Amniotic stem cell (primary cell): ENCODE data around the gene HIF3A.
"Not testable (repeated sequence)": the region's sequence is repeated elsewhere in the genome, so short reads cannot be mapped to it uniquely, and the experiment has no call there.

ENCODE experiments used
- DNase-seq: peaks from one replicate; lab custom pipeline; 2025; lab: John Stamatoyannopoulos, UW

The HIF3A gene

DNA sequence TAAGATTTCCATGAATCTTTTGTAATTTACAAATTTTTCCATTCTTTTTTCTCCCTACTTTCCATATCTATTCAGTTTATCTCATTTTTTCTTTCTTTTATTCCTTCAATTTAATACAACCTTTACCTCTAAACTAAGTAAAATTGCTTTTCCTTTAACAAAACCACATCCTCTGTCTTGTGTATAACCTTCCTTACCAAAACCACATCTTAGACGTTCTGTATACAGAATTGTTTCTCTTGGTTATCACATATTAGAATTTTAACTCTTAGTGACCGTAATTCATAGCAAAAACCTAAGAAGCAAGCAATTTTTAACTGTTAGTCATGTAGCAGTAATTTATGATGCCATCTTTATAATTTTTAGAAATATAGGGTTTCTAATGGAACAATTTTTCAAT, 65.1 kb downstream of the HIF3A start:
- no peak for DNase-seq

- no peak for DNase-seq
Measured at GRCh38 chr19:46364359-46364758, 67.5 kb downstream of the HIF3A start.

DNA sequence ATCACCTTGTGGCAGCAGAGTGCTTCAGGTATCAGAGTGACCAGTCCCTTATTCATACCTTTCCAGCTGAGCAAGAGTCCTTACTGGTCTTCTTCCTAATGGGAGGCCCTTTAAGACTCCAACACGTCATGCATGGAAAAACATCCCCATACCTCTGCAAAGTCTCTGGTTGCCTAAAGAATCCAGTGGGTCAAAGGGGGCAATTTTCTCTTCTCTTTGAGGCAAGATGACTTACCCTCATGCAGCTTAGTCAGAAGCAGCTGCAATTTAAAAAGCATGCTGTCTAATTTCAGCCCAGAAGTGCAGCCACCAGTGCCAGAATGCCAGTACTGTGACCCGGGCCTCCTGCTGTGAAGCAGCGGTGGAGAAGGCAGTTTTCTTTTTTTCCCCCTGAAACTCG, 68.7 kb downstream of the HIF3A start:
- DNase-seq = no peak

- DNase-seq = no peak
Measured at GRCh38 chr19:46366620-46367292, 69.9 kb downstream of the HIF3A start.

DNA sequence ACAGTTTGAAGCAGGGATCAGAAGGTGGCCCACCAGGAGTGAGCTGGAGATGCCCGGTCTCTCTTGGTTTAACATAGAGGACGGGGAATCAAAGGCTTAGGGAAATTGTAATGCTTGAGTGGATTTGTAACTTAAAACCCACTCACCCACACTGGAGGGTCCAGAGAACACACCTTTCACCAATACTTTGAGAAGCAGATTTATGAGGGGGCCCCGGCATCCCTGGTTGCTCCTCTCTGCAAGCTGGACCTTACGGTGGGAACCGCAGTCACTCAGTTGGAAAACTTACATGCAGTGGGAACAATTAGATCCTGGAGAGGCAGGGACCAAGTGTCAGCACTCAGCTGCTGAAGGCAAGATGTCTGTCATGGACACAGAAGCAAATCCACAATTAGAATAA, 70.6 kb downstream of the HIF3A start:
- no peak for DNase-seq

DNA sequence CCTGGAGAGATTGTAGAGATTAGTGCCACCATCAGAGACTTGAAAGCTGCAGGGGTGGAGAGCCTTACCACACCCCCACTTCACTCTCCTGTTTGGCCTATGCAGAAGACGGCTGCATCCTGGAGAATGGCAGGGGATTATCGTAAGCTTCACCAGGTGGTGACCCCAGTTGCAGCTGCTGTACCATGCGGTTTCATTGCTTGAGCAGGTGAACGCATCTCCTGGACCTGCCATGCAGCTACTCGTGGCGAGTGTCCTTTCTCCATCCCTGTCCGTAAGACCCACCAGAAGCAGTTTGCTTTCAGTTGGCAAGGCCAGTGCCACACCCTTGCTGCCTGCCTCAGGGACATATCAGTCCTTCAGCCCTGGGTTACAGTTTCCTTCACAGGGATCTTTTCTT, 71.3 kb downstream of the HIF3A start:
- DNase-seq = no peak

DNA sequence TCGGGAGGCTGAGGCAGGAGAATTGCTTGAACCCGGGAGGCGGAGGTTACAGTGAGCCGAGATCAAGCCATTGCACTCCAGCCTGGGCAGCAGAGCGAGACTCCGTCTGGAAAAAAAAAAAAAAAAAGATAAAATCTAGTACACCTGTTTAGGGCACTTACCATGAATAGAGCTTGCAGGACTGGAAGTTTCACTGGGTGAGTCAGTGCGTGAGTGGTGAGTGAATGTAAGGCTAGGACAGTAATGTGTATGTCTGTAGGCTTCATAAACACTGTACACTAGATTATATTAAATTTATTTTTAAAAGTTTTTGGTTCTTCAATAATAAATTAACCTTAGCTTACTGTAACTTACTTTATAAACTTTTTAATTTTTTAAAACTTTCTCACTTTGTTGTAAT, 73.0 kb downstream of the HIF3A start:
- no peak for DNase-seq

GRCh38 chr19:46371371-46371901, 74.6 kb downstream of the HIF3A start:
- DNase-seq = no peak

- peak; percentile 15 for DNase-seq
Measured at GRCh38 chr19:46372901-46373490, 76.2 kb downstream of the HIF3A start.

GRCh38 chr19:46373491-46374359, 76.9 kb downstream of the HIF3A start:
- peak; percentile 23 for DNase-seq

DNA sequence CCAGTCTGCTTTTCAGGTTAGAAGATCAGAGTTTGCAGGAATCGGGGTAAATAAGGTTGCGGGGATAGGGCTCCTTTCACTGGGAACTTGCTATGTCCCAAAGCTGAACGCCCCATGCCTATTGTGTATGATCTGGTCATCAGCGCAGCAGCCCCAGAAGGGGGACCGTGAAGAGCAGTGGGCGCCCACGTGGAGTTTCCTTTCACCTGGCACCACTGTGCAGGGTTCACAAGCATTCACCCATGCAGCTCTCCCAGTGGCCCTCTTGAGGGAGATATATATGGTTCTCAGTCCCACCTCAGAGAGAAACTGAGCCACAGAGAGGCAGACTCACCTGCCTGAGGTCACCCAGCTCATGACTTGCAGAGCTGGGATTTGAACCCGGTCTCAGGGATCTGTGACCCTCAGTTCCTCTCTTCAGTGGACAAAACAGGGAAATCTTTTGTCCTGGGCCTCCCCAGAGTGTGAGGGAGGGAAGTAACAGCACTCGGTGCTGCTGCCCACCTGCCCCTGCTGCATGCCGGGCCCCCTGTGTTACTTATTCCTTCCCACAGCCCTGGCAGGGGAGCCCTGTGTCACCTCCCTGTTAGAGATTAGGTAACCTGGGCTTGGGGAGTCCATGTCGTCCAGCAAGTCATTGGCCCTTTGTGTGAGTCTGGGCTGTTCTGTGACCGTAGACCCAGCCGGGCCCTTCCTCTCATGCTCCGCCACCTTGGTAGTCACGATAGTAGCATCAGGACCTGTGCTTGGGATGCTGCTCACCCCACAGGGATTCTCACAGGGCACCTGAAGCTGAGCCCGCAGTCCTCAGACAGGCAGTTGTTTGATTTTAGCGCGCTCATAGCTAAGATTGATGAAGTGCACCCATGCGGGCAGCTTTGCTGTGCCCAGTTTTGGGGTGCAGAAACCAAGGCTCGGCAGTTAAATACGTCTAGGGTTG, 78.0 kb downstream of the HIF3A start:
- no peak for DNase-seq

DNA sequence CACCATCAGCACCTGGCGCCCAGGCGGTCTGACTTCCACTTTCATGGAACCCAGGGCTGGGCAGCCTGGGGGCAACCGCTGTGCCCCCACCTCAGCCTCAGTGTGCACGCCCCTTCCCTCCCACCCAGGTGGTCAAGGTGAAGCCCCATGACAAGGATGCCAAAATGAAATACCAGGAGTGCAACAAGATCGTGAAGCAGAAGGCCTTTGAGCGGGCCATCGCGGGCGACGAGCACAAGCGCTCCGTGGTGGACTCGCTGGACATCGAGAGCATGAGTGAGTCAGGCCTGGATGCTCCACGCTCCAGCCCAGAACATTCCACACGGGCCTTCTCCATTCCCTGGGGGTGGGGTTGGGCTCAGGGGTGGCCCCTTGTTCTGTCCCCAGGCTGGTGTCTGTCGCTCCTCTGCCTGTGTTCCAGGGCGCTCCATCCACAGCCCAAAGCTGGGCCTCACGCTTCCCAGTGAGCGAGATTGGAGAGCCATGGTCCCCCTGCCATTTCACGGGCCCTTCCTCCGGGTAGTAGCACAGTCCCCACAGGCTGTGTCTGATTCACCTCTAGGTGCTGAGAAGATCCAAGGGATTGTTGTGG, 78.7 kb downstream of the HIF3A start:
- DNase-seq = not testable (repeated sequence)

- no peak for DNase-seq
Measured at GRCh38 chr19:46376241-46377153, 79.7 kb downstream of the HIF3A start.

DNA sequence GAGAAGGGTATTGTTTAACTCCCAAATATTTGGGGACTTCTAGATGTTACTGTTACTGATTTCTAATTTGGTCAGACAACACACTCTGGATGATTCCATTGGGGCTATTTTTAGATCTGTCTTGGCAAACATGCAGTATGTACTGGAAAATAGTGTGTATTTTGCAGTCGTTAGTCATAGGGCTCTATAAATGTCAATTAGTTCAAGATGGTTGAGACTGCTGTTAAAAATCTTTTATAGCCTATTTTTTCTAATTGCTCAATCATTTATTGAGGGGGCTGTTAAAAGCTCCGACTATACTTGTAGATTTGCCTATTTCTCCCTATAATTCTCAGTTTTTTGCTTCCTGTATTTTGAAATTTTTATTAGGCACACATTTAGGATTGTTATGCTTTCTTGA, 81.4 kb downstream of the HIF3A start:
- peak; percentile 62 for DNase-seq

GRCh38 chr19:46380690-46381089, 83.8 kb downstream of the HIF3A start:
- no peak for DNase-seq

DNA sequence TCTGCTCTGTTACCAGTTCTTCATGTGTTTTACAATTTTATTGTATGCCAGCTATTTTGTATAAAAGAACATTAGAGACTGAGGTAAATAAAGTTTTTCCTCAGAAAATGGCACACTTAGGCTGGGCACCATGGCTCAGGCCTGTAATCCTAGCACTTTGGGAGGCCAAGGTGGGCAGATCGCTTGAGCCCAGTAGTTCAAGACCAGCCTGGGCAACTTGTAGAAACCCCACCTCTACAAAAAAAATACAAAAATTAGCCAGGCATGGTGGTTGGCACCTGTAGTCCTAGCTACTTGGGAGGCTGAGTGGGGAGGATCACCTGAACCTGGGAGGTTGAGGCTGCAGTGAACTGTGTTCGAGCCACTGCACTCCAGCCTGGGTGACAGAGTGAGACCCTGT, 84.5 kb downstream of the HIF3A start:
- DNase-seq = no peak

DNA sequence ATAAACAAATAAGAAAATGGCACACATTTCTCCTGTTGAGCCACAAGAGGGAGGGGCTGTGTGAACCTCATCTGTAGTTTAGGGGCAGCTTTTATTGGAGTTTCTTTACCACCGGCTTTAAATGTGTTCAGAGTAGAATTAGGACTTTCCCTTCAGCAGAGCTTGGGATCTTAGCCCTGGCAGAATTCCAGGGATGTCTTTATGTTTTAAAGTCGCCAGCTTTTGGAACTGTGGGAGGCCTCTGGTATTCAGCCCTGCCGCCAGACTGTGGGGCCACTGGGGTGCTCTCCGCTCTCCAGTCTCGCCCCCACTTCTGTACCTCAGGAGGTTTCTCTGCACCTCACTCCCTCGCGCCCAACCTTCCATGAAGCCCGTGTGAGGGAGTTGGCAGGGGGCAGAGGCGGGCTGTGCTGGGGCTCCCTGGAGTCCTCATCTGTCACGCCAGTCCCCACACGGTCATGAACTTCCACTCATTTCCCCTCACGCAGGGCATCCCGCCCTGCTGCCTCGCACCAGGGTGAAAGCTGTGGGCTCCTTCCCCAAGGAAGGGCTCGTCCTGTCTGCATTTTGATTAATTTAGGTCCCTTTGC, 85.0 kb downstream of the HIF3A start:
- no peak for DNase-seq

DNA sequence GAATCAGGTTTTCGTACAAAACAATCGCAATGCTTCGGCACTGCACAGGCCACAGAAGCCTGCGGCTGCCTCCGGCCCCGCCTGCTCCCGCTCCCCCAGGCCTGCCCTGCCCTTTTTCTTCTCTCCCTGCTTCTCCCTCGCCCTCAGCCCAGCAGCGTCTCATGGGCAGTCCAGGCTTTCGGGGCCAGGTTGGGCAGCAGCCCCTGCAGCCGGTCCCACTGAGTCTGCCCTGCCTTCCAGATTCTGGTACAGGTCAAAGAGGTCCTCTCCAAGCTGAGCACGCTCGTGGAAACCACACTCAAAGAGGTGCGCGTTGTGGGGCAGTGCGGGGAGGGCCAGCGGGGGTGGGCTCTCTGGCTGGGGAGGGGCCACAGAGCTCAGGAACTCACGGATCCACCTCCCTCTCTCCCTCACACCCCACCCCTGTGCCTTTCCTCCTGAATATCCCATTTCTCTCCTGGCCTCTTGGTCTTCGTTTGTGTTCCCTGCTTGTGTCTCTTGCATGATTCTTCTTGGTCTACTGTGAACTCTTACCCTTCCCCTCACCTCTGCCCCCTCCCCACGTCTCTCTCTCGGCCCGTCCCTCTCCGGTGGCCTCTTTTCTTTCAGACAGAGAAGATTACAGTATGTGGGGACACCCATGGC, 86.5 kb downstream of the HIF3A start:
- no peak for DNase-seq

DNA sequence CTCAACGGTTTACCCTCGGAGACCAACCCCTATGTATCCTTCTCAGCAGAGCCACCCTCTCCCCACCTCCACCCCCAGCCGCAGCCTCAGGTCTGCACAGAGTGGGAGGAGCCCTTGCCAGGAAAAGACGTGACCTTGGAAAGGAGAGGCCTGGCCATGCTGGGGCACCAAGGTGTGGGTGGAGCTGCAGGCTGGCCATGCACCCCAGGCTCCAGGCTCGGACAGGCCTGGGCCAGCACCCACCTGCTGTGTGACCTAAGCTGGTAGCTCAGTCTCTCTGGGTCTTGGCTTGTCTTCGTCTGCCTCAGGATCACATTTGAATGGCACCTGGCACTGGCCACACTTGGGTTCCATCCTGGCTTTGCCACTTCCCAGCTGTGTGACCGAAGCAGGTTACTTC, 87.0 kb downstream of the HIF3A start:
- DNase-seq = no peak
